GM12873 (cell line): ENCODE measurements around the gene SIGLEC6.

ENCODE experiments used
- CTCF ChIP-seq: IDR thresholded peaks from 2 replicates; pipeline ENCODE4 v1.5.1; 2012; ENCODE audit warnings: low read depth, mild to moderate bottlenecking, moderate library complexity, low read length, control low read depth; ENCODE audit not compliant: insufficient read depth; ENCODE audit errors: missing control alignments

Gene SIGLEC6

GRCh38 chr19:51568456-51568855 lies 37.0 kb upstream of the SIGLEC6 start:
- no peak for TF ChIP-seq CTCF

DNA sequence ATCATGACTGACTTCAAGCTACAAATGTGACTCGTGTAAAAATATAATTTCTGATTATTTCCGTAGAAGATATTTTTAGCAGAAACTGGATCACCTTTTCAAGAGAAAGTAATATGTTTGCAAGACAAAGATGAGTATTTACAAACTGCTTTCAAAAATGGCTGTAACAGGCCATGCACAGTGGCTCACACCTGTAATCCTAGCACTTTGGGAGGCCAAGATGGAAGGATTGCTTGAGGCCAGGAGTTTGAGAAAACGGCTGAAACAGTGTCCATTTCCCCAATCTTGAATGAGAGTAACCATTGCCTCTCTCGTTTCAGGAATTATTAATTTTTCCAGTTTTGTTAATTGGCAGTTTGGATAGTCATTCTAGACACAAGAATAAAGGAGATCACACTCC lies 36.1 kb upstream of the SIGLEC6 start:
- TF ChIP-seq CTCF: no peak

DNA sequence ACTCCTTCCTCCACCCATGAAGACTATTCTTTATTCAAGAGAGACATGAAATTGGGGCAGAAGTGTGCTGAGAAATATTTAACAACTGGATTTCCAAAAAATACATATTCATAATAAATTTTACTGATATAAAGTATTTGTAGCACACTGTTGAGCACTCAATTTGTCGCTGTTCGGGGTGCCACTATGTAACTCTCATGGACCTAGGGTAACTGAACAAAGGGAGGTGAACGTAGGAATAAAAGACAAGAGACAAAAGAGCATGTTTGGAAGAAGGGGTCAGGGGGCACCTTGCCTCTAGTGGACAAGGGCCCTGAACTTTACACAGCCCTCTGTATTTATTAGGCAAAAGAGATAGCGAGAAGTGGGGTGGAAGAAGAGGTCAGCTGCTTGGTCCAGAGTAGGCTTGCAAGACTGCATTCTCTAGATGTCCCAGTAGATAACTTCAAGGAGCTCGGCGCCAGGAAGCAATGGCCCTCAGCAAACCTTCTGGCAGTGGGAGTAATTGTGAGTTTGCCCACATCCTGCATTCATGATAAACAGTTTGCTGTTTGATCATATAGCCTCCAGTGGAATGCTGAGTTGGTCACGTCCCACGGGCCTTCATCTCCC lies 35.1 kb upstream of the SIGLEC6 start:
- TF ChIP-seq CTCF: no peak

- no peak for TF ChIP-seq CTCF
Measured at GRCh38 chr19:51565583-51565982, 34.1 kb upstream of the SIGLEC6 start.

DNA sequence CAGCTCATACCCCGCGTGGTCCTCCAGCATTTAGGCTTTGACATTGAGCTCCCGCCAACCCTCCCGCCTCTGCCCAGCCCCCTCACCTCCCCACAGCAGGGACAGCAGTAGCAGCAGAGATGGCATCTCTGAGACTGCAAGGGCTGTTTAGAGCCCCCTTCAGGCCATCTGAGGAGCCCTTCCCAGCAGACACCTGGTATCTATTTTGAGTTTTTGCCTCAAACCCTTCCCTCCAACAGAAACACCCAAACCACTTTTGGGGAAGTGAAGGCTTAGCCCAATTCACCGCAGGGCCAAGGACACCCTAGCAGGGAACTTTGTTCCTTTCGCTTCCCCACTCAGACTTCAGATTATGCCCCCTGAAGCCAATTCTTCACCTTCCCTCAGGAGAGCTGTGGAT lies 33.3 kb upstream of the SIGLEC6 start:
- peak; percentile 72 for TF ChIP-seq CTCF

GRCh38 chr19:51560339-51560738 lies 28.9 kb upstream of the SIGLEC6 start:
- TF ChIP-seq CTCF: no peak

GRCh38 chr19:51559240-51559639 lies 27.8 kb upstream of the SIGLEC6 start:
- TF ChIP-seq CTCF: no peak
